GM21367 (cell line): ENCODE data around the gene CHCHD3.
"Not testable (repeated sequence)": the region's sequence is repeated elsewhere in the genome, so short reads cannot be mapped to it uniquely, and the experiment has no call there.

Source experiments
- ATAC-seq: cut with Tn5 transposase; IDR thresholded peaks from one replicate; pipeline ENCODE4 v1.9.1; 2021; ENCODE audit not compliant: unreplicated experiment

CHCHD3 gene

GRCh38 chr7:132910657-132911056 is 171.2 kb downstream of the CHCHD3 start:
- ATAC-seq, result no peak

GRCh38 chr7:132907380-132907940 is 174.4 kb downstream of the CHCHD3 start:
- ATAC-seq, result no peak

- ATAC-seq, result peak; percentile 69
Observed at GRCh38 chr7:132906193-132906835, 175.6 kb downstream of the CHCHD3 start.

- ATAC-seq, result peak; percentile 50
Observed at GRCh38 chr7:132905136-132905535, 176.8 kb downstream of the CHCHD3 start.

GRCh38 chr7:132904209-132904608 is 177.7 kb downstream of the CHCHD3 start:
- ATAC-seq, result no peak

- ATAC-seq, result not testable (repeated sequence)
Observed at GRCh38 chr7:132902294-132902693, 179.6 kb downstream of the CHCHD3 start.

- no peak for ATAC-seq
Observed at GRCh38 chr7:132901241-132901640, 180.6 kb downstream of the CHCHD3 start.

- ATAC-seq, result no peak
Observed at GRCh38 chr7:132899833-132900232, 182.1 kb downstream of the CHCHD3 start.

- ATAC-seq, result not testable (repeated sequence)
Observed at GRCh38 chr7:132898641-132899175, 183.2 kb downstream of the CHCHD3 start.

GRCh38 chr7:132897093-132897687 is 184.7 kb downstream of the CHCHD3 start:
- no peak for ATAC-seq

GRCh38 chr7:132895231-132895630 is 186.7 kb downstream of the CHCHD3 start:
- ATAC-seq, result no peak

GRCh38 chr7:132893560-132893959 is 188.3 kb downstream of the CHCHD3 start:
- ATAC-seq, result no peak

GRCh38 chr7:132892744-132893143 is 189.1 kb downstream of the CHCHD3 start:
- not testable (repeated sequence) for ATAC-seq

GRCh38 chr7:132891554-132891953 is 190.3 kb downstream of the CHCHD3 start:
- no peak for ATAC-seq

GRCh38 chr7:132882714-132883428 is 199.0 kb downstream of the CHCHD3 start:
- peak; percentile 66 for ATAC-seq

- ATAC-seq, result no peak
Observed at GRCh38 chr7:132881317-132881716, 200.6 kb downstream of the CHCHD3 start.

- no peak for ATAC-seq
Observed at GRCh38 chr7:132879579-132879978, 202.3 kb downstream of the CHCHD3 start.

- no peak for ATAC-seq
Observed at GRCh38 chr7:132878204-132878919, 203.5 kb downstream of the CHCHD3 start.

GRCh38 chr7:132877573-132877972 is 204.3 kb downstream of the CHCHD3 start:
- no peak for ATAC-seq

- ATAC-seq, result no peak
Observed at GRCh38 chr7:132876576-132876975, 205.3 kb downstream of the CHCHD3 start.

GRCh38 chr7:132872034-132872433 is 209.9 kb downstream of the CHCHD3 start:
- no peak for ATAC-seq
